HG03469 (cell line): ENCODE data around the gene PABPN1L.

Source experiments
- ATAC-seq: cut with Tn5 transposase; IDR thresholded peaks from one replicate; pipeline ENCODE4 v1.9.1; 2021; ENCODE audit warnings: mild to moderate bottlenecking, moderate library complexity, moderate number of reproducible peaks; ENCODE audit not compliant: unreplicated experiment

Gene PABPN1L

DNA sequence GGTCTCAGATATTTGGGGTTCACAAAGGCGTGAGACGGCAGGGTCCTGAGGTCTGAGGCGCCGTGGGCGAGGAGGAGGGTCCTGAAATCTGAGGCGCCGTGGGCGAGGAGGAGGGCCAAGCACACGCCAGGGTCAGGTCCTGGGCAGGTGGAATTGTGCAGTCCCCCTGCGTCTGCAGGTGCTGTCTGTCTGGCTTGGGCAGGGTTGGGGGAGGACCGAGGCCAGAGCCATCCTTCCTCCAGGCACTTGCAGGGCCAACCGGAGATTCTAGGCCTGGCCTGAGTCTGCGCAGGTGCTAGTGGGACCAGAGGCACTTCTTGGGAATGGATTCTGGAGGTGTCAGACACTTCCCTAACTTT, 52.3 kb downstream of the PABPN1L start:
- ATAC-seq: no peak
